ENCODE data around the gene PAOX. TPM values are rescaled to one million over a fixed set of nuclear protein-coding genes. Genes with fewer than 3 reads are reported as not detected.
"Not testable (repeated sequence)": the region's sequence is repeated elsewhere in the genome, so short reads cannot be mapped to it uniquely, and the experiment has no call there.

Gene PAOX
- total RNA-seq, 6 donors from 2014 or later: 4.7 to 24.1 (median 10.3) TPM

DNA sequence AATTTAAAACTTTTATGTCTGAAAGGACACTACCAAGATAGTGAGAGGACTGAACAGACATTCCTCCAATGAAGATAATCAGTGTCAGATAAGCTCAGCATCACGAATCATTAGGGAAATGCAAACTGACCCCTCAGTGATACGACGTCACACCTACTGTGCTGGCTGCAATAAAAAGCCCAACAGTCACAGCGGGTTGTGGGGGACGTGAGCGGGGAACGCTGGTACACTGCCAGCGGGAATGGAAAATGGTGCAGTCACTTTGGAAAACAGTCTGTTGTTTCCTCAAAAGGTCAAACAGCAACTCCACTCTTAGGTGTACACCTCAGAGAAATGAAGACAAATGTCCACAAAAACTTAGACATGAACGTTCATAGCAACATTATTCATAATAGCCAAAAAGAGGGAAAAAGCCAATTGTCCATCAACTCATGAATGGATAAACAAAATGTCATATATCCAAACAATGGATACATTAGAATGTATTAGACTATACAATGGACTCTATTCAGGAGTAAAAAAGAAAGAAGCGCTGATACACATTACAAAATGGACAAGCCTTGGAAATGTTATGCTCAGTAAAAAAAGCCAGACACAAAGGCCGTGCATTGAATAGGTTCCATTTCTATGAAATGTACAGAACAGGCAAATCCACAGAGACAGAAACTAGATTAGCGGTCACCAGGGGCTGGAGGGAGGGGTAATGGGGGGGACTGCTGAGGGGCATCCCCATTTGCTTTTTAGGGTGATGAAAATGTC is 3.5 kb upstream of the PAOX start:
- Histone ChIP-seq H3K27ac (no peak overlapping the region), H3K9me3 (no peaks in the 10 kb centered on the region), H3K4me1 (peaks cover 28 to 47% (median 30%) of the 10 kb centered on the region in 4 donors), H3K4me3 (no peak overlapping the region), H3K36me3 (peaks cover 0 to 3% (median under 1%) of the 10 kb centered on the region in 4 donors), H3K27me3 (no peaks in the 10 kb centered on the region)
- ATAC-seq (ENCODE audit: low FRiP score in 2 of 2) (no peak), DNase-seq (no peak)
- 84 to 88% methylated on average over 12 of the region's 12 CpGs for whole genome bisulfite sequencing, 2 donors
- TF ChIP-seq EP300 (IDR thresholded peaks at IDR 0.05): no peak
- no peak for TF ChIP-seq POLR2AphosphoS5 (IDR thresholded peaks at IDR 0.05)
- TF ChIP-seq POLR2A (IDR thresholded peaks at IDR 0.05): no peak
- TF ChIP-seq, protein P1, sequence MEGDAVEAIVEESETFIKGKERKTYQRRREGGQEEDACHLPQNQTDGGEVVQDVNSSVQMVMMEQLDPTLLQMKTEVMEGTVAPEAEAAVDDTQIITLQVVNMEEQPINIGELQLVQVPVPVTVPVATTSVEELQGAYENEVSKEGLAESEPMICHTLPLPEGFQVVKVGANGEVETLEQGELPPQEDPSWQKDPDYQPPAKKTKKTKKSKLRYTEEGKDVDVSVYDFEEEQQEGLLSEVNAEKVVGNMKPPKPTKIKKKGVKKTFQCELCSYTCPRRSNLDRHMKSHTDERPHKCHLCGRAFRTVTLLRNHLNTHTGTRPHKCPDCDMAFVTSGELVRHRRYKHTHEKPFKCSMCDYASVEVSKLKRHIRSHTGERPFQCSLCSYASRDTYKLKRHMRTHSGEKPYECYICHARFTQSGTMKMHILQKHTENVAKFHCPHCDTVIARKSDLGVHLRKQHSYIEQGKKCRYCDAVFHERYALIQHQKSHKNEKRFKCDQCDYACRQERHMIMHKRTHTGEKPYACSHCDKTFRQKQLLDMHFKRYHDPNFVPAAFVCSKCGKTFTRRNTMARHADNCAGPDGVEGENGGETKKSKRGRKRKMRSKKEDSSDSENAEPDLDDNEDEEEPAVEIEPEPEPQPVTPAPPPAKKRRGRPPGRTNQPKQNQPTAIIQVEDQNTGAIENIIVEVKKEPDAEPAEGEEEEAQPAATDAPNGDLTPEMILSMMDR (IDR thresholded peaks at IDR 0.05): no peak

DNA sequence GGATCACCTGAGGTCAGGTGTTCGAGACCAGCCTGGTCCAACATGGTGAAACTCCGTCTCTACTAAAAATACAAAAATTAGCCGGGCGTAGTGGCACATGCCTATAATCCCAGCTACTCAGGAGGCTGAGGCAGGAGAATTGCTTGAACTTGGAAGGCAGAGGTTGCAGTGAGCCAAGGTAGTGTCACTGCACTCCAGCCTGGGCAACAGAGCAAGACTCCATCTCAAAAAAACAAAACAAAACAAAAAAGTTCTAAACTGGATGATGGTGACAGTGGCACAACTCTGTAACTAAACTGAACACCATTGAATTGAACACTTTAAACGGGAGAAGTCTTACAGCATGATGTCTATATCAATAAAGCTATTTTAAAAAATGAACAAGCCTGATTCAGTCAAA is 2.9 kb upstream of the PAOX start:
- DNase-seq; H3K27me3 ChIP-seq; H3K36me3 ChIP-seq; H3K4me3 ChIP-seq; H3K9me3 ChIP-seq; H3K27ac ChIP-seq; ATAC-seq (ENCODE audit: low FRiP score in 2 of 2): not testable (repeated sequence)
- H3K4me1 ChIP-seq: peaks cover 28 to 47% (median 30%) of the 10 kb centered on the region in 4 donors
- 89 to 94% methylated on average over 5 of the region's 5 CpGs for WGBS, 2 donors

DNA sequence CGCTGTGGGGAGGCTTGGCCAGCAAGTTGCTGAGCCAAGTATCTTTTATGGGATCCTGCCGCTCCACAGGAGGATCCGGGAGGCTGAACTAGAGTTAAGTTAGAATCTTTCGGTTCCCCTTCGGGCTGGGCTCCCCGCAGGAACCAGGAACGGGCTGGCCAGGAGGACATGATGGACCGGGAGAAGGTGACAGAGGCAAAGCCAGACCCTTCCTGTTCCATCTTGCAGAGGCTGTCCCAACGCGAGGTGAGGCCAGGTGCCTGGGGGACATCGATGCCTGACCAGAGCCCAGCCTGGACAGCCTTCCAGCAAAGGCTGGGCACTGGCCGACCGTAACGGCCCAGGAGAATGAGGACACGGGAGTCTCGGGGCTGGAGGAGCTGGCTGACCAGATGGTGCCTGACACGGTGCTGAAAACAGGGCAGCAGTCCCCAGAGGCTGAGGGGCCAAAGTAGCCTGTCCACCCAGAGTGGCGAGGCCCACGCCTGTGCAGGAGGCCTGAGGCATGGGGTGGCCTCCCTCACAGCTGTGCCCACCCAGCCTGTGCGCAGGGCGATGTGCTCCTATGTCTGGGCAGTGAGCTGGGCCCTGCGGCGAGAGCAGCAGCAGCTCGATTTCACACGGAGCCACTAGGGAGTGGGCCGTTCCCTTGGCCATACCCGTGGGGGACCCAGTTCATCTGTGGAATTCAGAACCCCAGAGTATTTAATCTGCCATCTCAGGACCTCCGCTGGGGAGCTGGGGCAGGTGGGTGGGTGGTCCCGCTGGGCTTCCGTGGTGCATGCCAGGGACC is 1.8 kb upstream of the PAOX start:
- Histone ChIP-seq H3K36me3 (no peaks in the 10 kb centered on the region), H3K27me3 (no peaks in the 10 kb centered on the region), H3K27ac (peak overlapping the region in 1 of 4 donors; percentile 76), H3K4me3 (no peak overlapping the region), H3K9me3 (no peaks in the 10 kb centered on the region), H3K4me1 (peaks cover 23 to 41% (median 26%) of the 10 kb centered on the region in 4 donors)
- no peak for ATAC-seq (ENCODE audit: low FRiP score in 2 of 2)
- TF ChIP-seq EP300 (IDR thresholded peaks at IDR 0.05) (no peak), POLR2A (IDR thresholded peaks at IDR 0.05) (no peak), POLR2AphosphoS5 (IDR thresholded peaks at IDR 0.05) (no peak)
- TF ChIP-seq, protein P1 (IDR thresholded peaks at IDR 0.05): no peak
- DNase-seq: no peak
- WGBS, 2 donors: 93 to 95% methylated on average over 12 to 29 of the region's 30 CpGs

DNA sequence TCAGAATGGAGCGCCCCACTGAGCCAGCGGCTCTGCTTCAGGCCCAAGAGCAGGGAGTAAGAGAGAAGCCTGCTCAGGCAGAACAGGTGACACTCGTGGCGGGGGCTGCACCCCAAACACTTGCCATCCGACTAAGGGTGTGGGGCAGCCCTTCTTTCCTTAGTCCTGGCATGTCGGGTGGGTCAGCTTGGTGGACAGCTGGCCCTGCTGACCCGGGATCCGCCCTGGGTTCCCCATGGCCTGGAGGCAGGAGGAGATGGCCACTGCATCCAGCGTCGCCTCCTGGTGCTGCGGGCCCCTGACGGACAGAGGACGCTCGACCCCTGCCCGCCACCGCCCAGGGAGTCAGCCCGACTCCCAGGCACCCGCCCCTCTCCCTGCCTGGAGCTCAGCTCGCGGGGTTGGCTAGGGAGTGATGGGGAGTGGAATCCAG is 1.2 kb upstream of the PAOX start:
- TF ChIP-seq EP300 (IDR thresholded peaks at IDR 0.05) (no peak), POLR2A (IDR thresholded peaks at IDR 0.05) (no peak), POLR2AphosphoS5 (IDR thresholded peaks at IDR 0.05) (no peak)
- TF ChIP-seq, protein P1 (IDR thresholded peaks at IDR 0.05): no peak
- Histone ChIP-seq H3K4me3 (peak overlapping the region; percentile 94 to 99 (median 97)), H3K27ac (peak overlapping the region; percentile 68 to 87 (median 80)), H3K36me3 (no peaks in the 10 kb centered on the region), H3K27me3 (no peaks in the 10 kb centered on the region), H3K9me3 (no peaks in the 10 kb centered on the region), H3K4me1 (peaks cover 18 to 35% (median 22%) of the 10 kb centered on the region in 4 donors)
- DNase-seq: peak in 1 of 2 donors; percentile 84
- peak; percentile 2 to 3 for ATAC-seq (ENCODE audit: low FRiP score in 2 of 2)
- 10 to 59% methylated on average over 8 to 9 of the region's 20 CpGs for WGBS, 2 donors
